A549 (cell line): ENCODE data around the gene TNFRSF13B.

ENCODE experiments used
- BCL3 ChIP-seq: fragments of >200 bp; sonication (Bioruptor Twin); formaldehyde crosslinking; IDR thresholded peaks from 3 replicates; pipeline ENCODE4 v1.6.1; 2016
- CTCF ChIP-seq: fragments of >200 bp; sonication (Bioruptor Twin); formaldehyde crosslinking; IDR thresholded peaks from 3 replicates; pipeline ENCODE4 v1.5.1; 2016
- EP300 ChIP-seq, 2 experiments: fragments of >200 bp; sonication (Bioruptor Twin); formaldehyde crosslinking; IDR thresholded peaks; 2 replicates in 1 of 2; 3 replicates in 1 of 2; pipeline ENCODE4 v1.6.1; 2016 to 2017
- FOXS1 ChIP-seq: fragments of 250-450 bp; sonication (Bioruptor Pico); IDR thresholded peaks from 2 replicates; pipeline ENCODE4 v1.5.0; 2020; ENCODE audit warnings: mild to moderate bottlenecking, moderate library complexity
- GATA3 ChIP-seq: IDR thresholded peaks from 2 replicates; pipeline ENCODE4 v1.6.1; 2012; ENCODE audit warnings: borderline replicate concordance
- HDAC2 ChIP-seq: fragments of 200-600 bp; sonication (generic); IDR thresholded peaks from 2 replicates; pipeline ENCODE4 v1.6.1; 2016
- JUN ChIP-seq, 2 experiments: fragments of >200 bp; sonication (Bioruptor Twin); formaldehyde crosslinking; IDR thresholded peaks; 2 replicates in 1 of 2; 3 replicates in 1 of 2; pipeline ENCODE4 v1.6.1; 2016 to 2017
- MAZ ChIP-seq: fragments of 150-350 bp; IDR thresholded peaks from 2 replicates; pipeline ENCODE4 v1.6.1; 2014; ENCODE audit warnings: antibody characterized with exemption, low read depth, low read length, borderline replicate concordance
- RAD21 ChIP-seq, 2 experiments: fragments of >200 bp in 1 of 2; sonication (Bioruptor Twin) in 1 of 2; formaldehyde crosslinking in 1 of 2; IDR thresholded peaks in 1 of 2; conservative IDR thresholded peaks in 1 of 2; 2 replicates in 1 of 2; 3 replicates in 1 of 2; pipeline ENCODE4 v1.6.1; 2012 to 2018; ENCODE audit warnings: inconsistent platforms in 1 of 2
- SREBF2 ChIP-seq: fragments of 450-650 bp; IDR thresholded peaks from 2 replicates; pipeline ENCODE4 v1.6.1; 2014; ENCODE audit warnings: mild to moderate bottlenecking, moderate library complexity
- USF2 ChIP-seq: fragments of 450-650 bp; IDR thresholded peaks from 2 replicates; pipeline ENCODE4 v1.6.1; 2014; ENCODE audit warnings: antibody characterized with exemption

DNA sequence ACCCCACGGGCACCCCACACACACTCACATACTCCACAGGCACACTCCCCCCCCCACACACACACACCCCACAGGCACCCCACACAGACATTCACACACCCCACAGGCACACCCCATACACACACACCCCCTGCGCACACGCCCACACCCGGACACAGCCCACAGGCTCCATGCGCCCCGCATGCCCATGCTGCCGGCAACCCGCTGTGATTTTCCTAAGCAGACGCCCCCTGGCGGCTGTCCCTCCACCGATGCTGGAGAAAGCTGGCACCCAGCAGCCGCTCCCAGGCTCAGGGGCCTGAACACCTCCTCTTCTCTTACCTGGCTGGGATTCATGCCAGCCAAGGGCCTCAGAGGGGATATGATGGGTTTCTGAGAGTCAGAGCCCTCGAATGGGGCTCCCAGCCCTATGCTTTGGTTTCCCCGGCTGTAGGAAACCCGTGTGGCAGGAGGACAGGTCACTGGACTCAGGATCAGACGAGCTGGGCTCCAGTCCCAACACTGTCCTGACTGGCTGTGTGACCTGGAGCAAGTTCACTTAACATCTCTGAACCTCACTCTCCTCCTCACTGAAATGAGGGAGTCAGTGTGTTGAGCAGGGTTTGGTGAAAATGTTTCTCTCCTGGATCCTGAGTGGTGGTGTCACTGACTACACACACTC lies 19.6 kb upstream of the TNFRSF13B start:
- TF ChIP-seq CTCF (peak; percentile 76), SREBF2 (no peak), MAZ (no peak), FOXS1 (CRISPR knock-in tag) (no peak), EP300 (IDR thresholded peaks at IDR 0.05) (no peak), RAD21 (conservative IDR thresholded peaks at IDR 0.05 in 1 of 2, IDR thresholded peaks at IDR 0.05 in 1 of 2) (peak; percentile 76 to 78), USF2 (no peak), GATA3 (no peak), JUN (IDR thresholded peaks at IDR 0.05) (no peak), BCL3 (no peak), HDAC2 (no peak)
